NCI-H146 treated with DMSO at 0.1 percent for 48 hours (cell line): ENCODE results near the gene SNRPD1.
"Not testable (repeated sequence)": the region's sequence is repeated elsewhere in the genome, so short reads cannot be mapped to it uniquely, and the experiment has no call there.

Source experiments
- DNase-seq: peaks from one replicate; lab custom pipeline; 2025; ENCODE audit not compliant: unreplicated experiment; lab: John Stamatoyannopoulos, UW

The SNRPD1 gene

DNA sequence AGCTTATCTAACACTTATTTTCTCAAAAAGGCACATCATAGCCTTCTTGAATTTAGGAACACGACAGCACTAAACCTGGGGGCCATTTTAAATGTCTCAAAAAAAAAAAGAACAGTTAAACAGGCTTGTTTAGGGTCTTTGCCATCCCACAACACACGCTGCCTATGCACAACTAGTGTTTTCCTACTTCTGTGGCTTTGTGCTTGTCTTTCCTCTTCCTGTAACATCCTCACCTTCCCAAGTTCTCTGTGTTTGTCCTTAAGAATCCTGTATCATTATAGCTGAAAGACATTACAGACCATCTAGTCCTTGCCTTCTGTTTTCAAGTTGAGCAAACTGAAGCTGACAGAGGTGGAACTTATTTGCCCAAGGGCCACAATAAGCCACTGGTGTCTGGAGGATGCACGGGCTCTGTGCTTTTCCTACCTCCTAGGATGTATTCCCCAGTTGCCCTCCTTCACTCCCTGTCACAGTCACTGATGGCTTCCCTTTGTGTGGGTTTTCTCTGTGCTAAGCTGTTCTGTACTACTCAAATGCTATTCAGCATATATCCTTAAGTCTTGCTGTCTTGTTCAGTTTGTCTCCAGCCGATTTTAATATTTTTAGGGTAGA, 22.6 kb downstream of the SNRPD1 start:
- DNase-seq, result no peak

DNA sequence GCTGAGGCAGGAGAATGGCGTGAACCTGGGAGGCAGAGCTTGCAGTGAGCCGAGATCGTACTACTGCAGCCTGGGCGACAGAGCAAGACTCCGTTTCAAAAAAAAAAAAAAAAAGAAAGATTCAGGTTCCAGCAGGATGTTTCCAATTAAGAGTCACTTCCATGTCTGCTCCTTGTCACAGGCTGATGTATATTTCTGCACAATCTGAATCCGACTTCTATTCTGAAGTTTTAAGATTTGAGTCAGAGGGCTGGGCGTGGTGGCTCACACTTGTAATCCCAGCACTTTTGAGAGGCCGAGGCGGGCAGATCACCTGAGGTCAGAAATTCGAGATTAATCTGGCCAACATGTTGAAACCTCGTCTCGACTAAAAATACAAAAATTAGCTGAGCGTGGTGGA, 24.7 kb downstream of the SNRPD1 start:
- no peak for DNase-seq

DNA sequence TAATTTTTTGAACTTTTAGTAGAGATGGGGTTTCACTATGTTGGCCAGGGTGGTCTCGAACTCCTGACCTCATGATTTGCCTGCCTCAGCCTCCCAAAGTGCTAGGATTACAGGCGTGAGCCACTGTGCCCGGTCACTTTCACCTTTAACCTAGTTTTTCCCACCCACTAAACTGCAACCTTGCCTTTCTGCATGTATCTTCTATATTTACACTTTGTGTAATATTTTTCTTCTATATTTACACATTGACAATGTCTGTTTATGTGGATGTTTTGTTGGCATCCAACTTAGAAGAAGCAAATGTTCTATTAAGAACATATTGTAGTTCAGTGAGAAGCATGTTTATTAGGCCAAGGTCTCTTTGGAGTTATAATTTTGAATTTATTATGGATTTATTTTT, 26.7 kb downstream of the SNRPD1 start:
- DNase-seq, result no peak

DNA sequence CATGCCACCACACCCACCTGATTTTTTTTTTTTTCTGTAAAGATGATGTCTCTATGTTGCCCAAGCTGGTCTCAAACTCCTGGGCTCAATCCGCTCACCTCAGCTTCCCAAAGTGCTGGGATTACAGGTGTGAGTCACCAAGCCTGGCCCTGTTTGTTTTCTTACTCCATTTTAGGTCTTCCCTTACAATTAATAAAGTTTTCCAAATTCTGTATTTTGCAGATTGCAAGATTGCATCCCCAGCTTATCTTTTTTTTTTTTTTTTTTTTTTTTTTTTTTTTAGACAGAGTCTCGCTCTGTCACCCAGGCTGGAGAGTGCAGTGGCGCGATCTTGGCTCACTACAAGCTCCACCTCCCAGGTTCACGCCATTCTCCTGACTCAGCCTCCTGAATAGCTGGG, 28.3 kb downstream of the SNRPD1 start:
- DNase-seq, result not testable (repeated sequence)

DNA sequence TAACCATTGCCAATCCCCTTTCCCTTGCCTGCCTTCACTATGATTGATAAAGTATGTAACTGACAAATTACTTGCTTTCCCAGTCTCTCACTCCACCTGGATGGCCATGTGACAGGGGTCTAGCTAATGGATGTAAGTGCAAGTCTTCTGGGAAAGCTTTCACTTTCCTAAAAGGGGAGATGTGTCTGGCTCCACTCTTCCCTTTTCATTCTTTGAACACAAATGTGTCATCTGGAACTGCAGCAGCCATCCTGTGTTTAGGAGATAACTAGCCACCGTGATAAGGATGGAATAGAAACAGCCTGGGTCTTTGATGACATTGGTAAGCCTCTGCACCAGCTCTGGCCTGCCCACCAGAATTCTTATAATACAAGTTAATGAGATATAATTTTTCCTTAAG, 38.2 kb downstream of the SNRPD1 start:
- DNase-seq, result no peak

DNA sequence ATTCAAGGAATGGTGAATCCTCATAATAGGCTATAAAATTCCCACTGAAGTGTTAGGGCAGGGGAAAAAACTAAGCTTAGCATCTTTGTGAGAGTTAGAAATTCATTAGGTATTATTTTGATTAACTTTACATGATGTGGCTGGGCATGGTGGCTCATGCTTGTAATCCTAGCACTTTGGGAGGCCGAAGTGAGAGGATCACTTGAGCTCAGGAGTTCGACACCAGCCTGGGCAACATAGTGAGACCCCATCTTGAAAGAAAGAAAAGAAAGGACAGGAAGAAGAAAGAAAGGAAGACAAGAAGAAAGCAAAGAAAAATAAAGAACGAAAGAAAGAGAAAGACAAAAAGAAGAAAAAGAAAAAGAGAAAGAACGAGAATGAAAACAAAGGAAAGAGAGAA, 40.0 kb downstream of the SNRPD1 start:
- DNase-seq, result no peak

DNA sequence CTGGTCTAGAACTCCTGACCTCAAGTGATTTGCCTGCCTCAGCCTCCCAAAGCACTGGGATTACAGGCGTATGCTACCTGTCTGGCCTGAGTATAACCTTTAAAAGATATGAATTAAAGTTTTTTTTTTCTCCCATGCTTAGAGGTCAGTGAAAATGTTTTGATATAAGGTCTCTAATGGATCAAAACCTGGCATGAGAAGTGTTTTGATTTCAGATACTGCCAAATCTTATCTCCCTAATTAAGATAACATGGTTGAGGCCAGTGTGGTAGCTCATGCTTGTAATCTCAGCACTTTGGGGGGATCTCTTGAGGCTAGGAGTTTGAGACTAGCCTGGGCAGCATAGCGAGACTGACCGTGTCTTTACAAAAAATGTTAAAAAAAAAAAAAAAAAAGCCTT, 41.2 kb downstream of the SNRPD1 start:
- DNase-seq, result no peak

DNA sequence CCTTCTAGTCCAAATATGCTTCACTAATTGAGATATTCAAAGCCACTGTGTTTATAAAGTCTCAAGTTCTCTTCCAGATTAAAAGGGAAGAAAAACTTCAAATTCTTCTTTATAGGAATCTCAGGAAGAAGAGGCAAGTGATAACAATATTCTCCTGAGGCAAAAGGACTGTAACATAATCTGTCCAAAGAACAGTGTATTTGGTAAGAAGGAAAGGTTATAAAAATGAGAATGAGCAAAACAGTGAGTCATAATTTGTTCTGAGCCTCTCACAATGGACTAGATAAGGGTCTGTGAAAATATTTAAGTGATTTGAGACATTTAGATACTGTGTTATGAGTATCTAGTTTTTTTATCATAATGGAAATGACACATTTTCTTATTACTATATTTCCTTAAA, 44.3 kb downstream of the SNRPD1 start:
- DNase-seq, result no peak

DNA sequence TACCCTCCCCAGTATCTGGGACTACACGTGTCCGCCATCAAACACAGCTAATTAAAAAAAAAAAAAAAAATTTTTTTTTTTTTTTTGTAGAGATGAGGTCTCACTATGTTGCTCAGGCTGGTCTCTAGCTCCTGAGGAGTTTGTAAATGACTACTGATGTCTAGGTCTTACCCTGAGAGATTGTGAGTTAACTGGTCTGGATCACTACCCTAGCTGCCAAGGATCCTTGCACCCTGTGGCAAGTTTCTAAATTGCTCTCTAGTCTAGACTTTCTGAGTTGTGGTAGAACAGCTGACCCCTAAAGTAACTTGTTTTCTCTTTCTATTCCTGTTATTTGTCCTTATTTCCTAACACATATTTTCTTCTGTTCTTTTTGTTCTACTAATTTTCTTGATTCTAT, 48.0 kb downstream of the SNRPD1 start:
- DNase-seq, result no peak

DNA sequence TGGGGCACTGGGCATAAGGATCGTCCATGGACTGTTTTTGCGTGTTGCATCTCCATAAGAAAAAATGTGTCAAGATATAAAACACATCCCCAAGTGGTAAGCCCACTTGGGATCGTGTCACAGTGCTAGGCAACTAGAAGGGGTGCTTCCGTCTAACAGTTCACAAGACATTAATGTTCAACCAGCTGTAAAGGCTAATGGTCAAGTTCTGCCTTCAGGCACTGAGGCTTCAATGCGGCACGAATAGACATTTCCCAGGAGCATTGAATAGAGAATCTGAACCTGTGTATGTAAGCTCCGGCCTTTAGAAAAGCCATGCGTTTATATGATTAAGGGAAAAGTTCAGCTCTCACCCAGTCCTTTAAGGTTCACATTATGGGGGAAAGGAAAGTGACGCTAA, 50.5 kb downstream of the SNRPD1 start:
- no peak for DNase-seq

DNA sequence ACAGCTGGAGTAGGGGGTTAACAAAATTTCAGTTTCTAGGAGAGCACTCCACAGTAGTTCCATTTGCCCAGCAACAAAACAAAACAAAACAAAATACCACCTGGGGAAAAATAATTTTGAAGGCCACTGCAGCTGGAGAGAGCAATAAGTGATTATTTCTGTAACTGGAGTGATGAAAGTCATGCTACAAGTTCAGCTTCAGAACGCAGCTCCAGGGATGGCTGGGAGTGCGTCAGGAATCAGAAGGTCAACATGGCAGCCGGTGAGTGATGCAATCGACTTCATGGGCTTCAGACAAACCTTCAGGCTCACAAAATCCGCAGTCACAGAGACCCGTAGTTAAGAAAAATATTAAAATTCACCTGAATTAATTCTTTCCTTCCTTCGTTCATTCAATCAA, 51.5 kb downstream of the SNRPD1 start:
- DNase-seq, result no peak

DNA sequence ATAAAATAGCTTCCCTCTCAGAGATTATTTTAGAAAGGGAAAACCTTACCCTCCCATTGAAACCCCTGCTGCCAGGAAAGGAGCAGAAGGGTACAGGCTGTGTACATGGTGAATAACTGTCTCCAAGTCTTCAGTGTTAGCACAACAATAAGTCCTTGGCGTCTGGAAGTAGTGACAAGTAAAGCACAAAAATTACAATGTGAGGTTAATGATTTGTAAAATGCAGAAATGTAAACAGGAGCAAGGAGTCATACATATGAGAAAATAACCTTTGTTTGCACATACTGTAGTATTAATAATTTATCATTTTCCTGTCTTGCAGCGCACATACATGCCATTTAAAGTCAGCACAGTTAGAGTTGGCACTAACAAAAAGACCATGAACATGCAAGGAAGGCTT, 52.0 kb downstream of the SNRPD1 start:
- DNase-seq, result no peak

DNA sequence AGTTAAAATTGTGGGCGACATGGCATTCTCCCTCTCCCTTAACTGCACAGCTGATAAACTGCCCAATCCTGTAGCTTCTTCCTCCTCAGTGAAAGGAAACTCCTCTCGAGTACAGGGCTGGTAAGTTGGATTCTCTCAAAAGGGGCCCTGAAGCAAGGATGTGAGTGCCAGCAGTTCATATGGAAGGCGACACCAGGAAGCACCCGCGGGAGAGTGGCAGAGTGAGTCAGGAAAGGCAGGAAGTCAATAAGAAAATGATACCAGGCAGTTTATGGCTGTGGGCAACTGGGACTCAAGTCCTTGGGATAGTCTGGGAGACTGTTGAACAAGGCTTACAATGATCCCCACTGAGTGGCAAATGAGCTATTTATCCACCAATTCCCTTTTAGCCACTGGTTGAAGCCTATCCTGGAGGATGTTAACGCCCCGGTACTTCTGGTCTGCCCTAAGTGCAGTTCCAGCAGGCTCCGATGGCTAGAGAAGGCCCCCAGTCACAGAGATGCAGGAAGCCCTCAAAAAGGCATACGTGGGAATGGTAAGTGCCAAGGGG, 57.7 kb downstream of the SNRPD1 start:
- DNase-seq, result no peak

DNA sequence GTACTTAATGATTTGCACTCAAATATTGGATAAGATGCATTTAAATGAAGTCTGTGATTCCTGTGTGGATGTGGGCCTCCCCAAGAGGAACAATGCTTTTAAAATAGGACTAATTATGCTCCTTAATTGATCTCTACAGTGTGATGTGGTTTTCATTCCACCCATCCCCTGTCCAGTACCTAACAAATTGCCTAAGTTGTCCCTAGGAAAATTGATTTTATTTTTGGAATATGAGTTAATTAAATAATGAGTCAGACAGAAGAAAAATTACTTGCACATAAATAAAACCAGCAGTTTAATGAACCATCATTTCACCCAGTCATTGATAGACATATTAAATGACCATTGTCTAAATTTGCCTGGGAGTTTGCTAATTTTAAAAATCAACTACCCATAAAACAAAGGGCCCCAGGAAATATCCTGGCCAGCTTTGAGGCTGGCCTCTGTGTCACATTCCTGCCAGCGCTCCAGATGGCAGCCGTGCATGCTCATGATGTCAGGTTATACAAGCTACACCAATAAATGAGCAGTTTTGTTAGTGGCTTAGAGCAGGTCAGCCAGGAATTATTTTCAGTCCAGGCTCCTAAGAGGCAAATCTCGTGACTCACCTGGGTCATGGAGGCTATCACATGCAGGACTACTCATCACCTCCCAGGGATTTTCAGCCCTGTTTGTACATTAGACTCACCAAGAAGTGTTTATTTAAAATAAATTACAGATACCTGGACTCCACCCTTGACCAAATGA, 60.6 kb downstream of the SNRPD1 start:
- DNase-seq, result peak; percentile 48

DNA sequence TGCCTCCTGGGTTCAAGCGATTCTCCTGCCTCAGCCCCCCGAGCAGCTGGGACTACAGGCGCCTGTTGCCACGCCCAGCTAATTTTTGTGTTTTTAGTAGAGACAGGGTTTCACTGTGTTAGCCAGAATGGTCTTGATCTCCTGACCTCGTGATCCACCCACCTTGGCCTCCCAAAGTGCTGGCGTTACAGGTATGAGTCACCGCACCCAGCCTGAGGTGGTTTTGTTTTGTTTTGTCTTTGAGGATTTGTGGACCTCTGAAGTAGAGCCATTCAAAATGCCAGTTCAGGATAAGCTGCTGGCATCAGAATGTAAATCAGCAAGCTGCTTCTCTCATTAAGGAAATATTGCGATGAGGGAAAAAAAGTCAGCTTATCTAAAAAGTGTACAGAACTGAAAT, 63.2 kb downstream of the SNRPD1 start:
- DNase-seq, result not testable (repeated sequence)

DNA sequence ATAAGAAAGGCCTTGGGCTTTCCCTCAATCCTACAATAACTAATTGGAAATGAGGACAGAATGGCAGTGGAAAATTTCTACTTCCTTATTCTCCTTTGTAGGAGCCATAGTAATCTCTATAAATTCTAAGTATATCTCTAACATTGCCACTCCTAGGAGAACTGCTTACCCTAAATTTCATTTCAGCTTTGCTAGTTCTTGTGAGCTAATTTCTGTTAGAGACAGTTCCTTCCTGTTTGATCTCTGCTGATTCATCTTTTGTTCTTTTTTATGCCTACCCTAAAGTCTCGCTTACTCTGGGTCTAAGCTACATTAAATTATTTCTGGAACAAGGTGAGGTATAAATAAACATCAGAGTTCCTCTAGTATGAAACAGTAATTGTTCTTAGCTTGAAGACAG, 66.7 kb downstream of the SNRPD1 start:
- DNase-seq, result no peak

DNA sequence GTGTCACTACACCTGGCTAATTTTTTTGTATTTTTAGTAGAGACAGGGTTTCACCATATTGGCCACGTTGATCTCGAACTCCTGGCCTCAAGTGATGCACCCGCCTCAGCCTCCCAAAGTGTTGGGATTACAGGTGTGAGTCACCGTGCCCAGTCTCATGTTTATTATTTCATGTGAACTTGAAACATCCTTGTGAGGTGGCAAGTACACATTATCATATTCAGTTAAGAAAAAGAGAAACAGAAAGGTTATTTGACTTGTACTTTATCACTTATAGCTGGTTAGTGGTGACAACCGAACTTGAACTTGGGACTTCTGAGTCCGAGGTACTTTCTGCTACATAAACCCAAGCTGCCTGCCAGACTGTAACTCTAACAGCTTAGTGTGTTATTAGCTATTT, 68.0 kb downstream of the SNRPD1 start:
- no peak for DNase-seq

DNA sequence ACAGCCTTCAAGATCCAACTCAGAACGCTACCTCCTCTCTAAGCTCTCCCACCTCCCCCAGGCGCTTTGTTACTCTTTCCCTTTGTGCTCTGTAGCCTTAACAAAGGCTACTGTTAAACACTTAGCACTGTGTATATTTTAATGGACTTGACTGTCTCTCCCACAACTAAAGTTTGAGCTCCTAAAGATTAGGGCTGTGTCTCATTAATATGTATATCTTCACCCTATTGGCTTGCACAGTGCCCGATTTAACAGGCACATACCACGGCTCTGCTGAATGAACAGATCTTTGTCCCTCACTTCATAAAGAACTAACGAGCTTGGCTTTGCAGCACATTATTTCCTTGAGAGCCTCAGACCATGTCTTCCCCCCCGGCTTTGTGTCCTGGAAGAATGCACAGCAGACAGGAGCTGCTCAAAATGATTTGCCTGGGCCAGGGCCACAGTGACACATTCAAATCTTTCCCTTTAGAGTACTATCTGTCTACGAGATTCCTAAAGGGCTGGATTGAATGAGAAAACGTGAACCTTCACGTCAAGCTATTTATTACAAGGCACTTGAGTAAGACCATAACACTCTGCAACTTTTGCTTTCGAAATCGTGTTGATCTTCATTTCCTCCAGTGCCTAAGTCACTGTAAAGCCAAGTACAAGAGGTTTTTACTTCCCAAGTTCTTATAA, 70.4 kb downstream of the SNRPD1 start:
- DNase-seq, result no peak
